Hepatocyte (in vitro differentiated cells): ENCODE measurements around the gene SPTAN1. TPM values are rescaled to one million over a fixed set of nuclear protein-coding genes. Genes with fewer than 3 reads are reported as not detected.

ENCODE experiments used
- DNase-seq: peaks from one replicate; pipeline ENCODE4 v3.0.0-alpha.2; 2016; ENCODE audit warnings: low spot score
- H2AFZ ChIP-seq: fragments of 200-600 bp; sonication (generic); 2 replicates; pipeline ENCODE4 v1.6.0; 2016; ENCODE audit warnings: antibody characterized with exemption, mild to moderate bottlenecking
- H3K27ac ChIP-seq: fragments of 200-600 bp; sonication (generic); 2 replicates; pipeline ENCODE4 v1.5.1; 2016; ENCODE audit warnings: mild to moderate bottlenecking
- H3K27me3 ChIP-seq: fragments of 200-600 bp; sonication (generic); 2 replicates; pipeline ENCODE4 v1.6.1; 2016
- H3K36me3 ChIP-seq: fragments of 200-600 bp; sonication (generic); replicated peaks from 2 replicates; pipeline ENCODE4 v1.5.1; 2016; ENCODE audit warnings: low read depth; ENCODE audit not compliant: insufficient read depth
- H3K4me1 ChIP-seq: fragments of 200-600 bp; sonication (generic); 2 replicates; pipeline ENCODE4 v1.5.1; 2016; ENCODE audit warnings: mild to moderate bottlenecking, moderate library complexity; ENCODE audit not compliant: insufficient read depth
- H3K4me2 ChIP-seq: fragments of 200-600 bp; sonication (generic); 2 replicates; pipeline ENCODE4 v1.6.0; 2016
- H3K4me3 ChIP-seq: fragments of 200-600 bp; sonication (generic); 2 replicates; pipeline ENCODE4 v1.5.1; 2016; ENCODE audit warnings: mild to moderate bottlenecking
- H3K79me2 ChIP-seq: fragments of 200-600 bp; sonication (generic); 2 replicates; pipeline ENCODE4 v1.6.0; 2017; ENCODE audit warnings: mild to moderate bottlenecking
- H3K9me2 ChIP-seq: fragments of 200-600 bp; sonication (generic); replicated peaks from 2 replicates; pipeline ENCODE4 v1.6.0; 2017; ENCODE audit warnings: mild to moderate bottlenecking; ENCODE audit not compliant: insufficient read depth
- H3K9me3 ChIP-seq: fragments of 200-600 bp; sonication (generic); 2 replicates; pipeline ENCODE4 v1.5.1; 2016; ENCODE audit warnings: low read depth, mild to moderate bottlenecking
- H4K20me1 ChIP-seq: fragments of 200-600 bp; sonication (generic); 2 replicates; pipeline ENCODE4 v1.6.0; 2016; ENCODE audit warnings: mild to moderate bottlenecking; ENCODE audit not compliant: insufficient read depth, poor library complexity, severe bottlenecking
- CTCF ChIP-seq: fragments of 200-600 bp; sonication (generic); IDR thresholded peaks from 2 replicates; pipeline ENCODE4 v1.5.1; 2016; ENCODE audit warnings: antibody characterized with exemption, mild to moderate bottlenecking; ENCODE audit not compliant: poor library complexity
- EZH2 ChIP-seq: fragments of 200-600 bp; sonication (generic); IDR thresholded peaks from 2 replicates; pipeline ENCODE4 v1.6.1; 2016; ENCODE audit warnings: antibody characterized with exemption, mild to moderate bottlenecking, borderline replicate concordance
- EZH2phosphoT487 ChIP-seq: fragments of 200-600 bp; sonication (generic); IDR thresholded peaks from one replicate; pipeline ENCODE4 v1.6.1; 2018; ENCODE audit warnings: antibody characterized with exemption, mild to moderate bottlenecking, low read depth, moderate library complexity; ENCODE audit not compliant: unreplicated experiment, severe bottlenecking
- WGBS: methylation state at CpG from one replicate; pipeline ENCODE4 v1.1.6; 2016; ENCODE audit warnings: low lambda C conversion rate; ENCODE audit errors: missing lambda C conversion rate; 5-methylcytosine and 5-hydroxymethylcytosine counted together
- polyA plus RNA-seq: library from polyadenylated mRNA; unstranded; fragments of >200 nt; fragmentation: Nextera tagmentation; extraction: Ambion mirVana; gene quantifications from 2 replicates; pipeline ENCODE4 v1.2.1, GENCODE V29; 2016
- total RNA-seq: library from RNA; depleted of rRNA; stranded (reverse); fragments of >200 nt; gene quantifications from 2 replicates; pipeline ENCODE4 v1.2.3, GENCODE V29; 2014

Gene SPTAN1
- total and polyA plus RNA-seq, 2 experiments from 2014 or later = 123 to 184 TPM

GRCh38 chr9:128548876-128549275, 3.5 kb upstream of the SPTAN1 start:
- WGBS = 79% methylated on average over 7 of the region's 7 CpGs
- no peak overlapping the region for H3K27ac ChIP-seq

GRCh38 chr9:128550226-128550625, 2.2 kb upstream of the SPTAN1 start:
- Histone ChIP-seq H3K4me2 (no peak overlapping the region), H2AFZ (no peak overlapping the region), H4K20me1 (peaks cover 8% of the 10 kb centered on the region), H3K9me2 (no peaks in the 10 kb centered on the region), H3K27ac (peak overlapping the region; percentile 69), H3K4me3 (no peak overlapping the region), H3K79me2 (peaks cover 24% of the 10 kb centered on the region), H3K9me3 (no peaks in the 10 kb centered on the region), H3K4me1 (peaks cover 21% of the 10 kb centered on the region), H3K27me3 (no peaks in the 10 kb centered on the region), H3K36me3 (no peaks in the 10 kb centered on the region)
- WGBS = 80% methylated on average over 2 of the region's 2 CpGs
- TF ChIP-seq CTCF (no peak), EZH2phosphoT487 (no peak), EZH2 (no peak)
- DNase-seq = no peak

More at GRCh38 chr9:128548876-128549275, 3.5 kb upstream of the SPTAN1 start:
- H3K9me3 ChIP-seq = no peaks in the 10 kb centered on the region
- no peaks in the 10 kb centered on the region for H3K27me3 ChIP-seq
- no peak overlapping the region for H3K4me3 ChIP-seq
- H3K79me2 ChIP-seq = peaks cover 13% of the 10 kb centered on the region
- no peak overlapping the region for H2AFZ ChIP-seq
- H3K9me2 ChIP-seq = no peaks in the 10 kb centered on the region
- H4K20me1 ChIP-seq = no peaks in the 10 kb centered on the region
- H3K36me3 ChIP-seq = no peaks in the 10 kb centered on the region
- DNase-seq = no peak
- TF ChIP-seq CTCF = no peak
- no peak for TF ChIP-seq EZH2phosphoT487
- no peak for TF ChIP-seq EZH2
- H3K4me1 ChIP-seq = peaks cover 8% of the 10 kb centered on the region
- H3K4me2 ChIP-seq = no peak overlapping the region

GRCh38 chr9:128550770-128551656, 1.4 kb upstream of the SPTAN1 start:
- Histone ChIP-seq H3K27me3 (no peaks in the 10 kb centered on the region), H3K36me3 (no peaks in the 10 kb centered on the region), H3K27ac (peak overlapping the region; percentile 69), H3K4me2 (peak overlapping the region; percentile 76), H3K79me2 (peaks cover 31% of the 10 kb centered on the region), H3K4me3 (peak overlapping the region; percentile 48), H3K9me3 (no peaks in the 10 kb centered on the region), H3K9me2 (no peaks in the 10 kb centered on the region), H4K20me1 (peaks cover 14% of the 10 kb centered on the region), H2AFZ (peak overlapping the region; percentile 42), H3K4me1 (peaks cover 28% of the 10 kb centered on the region)
- 60% methylated on average over 11 of the region's 11 CpGs for WGBS
- DNase-seq = peak; percentile 16
- no peak for TF ChIP-seq EZH2phosphoT487
- TF ChIP-seq CTCF = no peak
